ENCODE data around the gene MFAP5.
A peak's percentile ranks its signal among the peaks of the same experiment; 100 is the strongest.

MFAP5 gene

DNA sequence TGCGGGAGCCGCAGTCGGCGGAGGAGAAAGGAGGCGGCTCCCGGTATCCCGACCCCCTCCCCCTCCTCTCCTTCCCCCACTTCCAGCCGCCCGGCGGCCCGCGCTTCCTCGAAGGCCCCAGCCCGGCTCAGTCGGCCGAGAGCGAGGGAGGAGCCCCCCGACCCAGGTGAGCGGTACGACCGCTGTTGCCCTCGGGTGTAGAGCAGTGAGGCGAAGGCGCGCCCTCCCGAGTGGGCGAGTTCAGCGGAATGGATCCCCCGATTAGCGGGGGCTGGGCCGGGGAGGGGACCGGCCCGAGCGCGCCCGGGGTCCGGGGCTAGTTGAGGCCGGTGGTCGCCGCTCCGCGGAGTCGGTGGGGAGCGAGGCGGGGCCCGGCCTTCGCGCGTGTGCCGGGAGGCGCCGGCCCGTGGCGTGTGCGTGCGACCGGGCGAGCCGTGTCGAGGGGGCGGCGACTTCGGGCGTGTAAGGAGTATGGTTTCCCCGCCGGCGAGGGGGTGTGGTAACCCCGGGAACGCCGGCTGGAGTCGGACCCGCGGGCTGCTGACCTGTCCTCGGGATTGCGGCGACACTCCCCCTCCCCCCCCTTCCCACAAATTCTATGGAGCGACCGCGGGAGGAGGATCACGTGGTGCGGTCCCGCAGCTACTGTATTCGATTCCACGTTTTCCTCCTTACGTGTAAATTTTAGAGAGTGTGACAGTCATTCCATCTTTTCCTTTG, 35.7 kb upstream of the MFAP5 start:
- H3K4me3 ChIP-seq (ENCODE audit: low read depth, low read length) = peak overlapping the region; percentile 86
- peak; percentile 38 for DNase-seq (ENCODE audit: low read depth, low spot score)
- TF ChIP-seq, protein P1, sequence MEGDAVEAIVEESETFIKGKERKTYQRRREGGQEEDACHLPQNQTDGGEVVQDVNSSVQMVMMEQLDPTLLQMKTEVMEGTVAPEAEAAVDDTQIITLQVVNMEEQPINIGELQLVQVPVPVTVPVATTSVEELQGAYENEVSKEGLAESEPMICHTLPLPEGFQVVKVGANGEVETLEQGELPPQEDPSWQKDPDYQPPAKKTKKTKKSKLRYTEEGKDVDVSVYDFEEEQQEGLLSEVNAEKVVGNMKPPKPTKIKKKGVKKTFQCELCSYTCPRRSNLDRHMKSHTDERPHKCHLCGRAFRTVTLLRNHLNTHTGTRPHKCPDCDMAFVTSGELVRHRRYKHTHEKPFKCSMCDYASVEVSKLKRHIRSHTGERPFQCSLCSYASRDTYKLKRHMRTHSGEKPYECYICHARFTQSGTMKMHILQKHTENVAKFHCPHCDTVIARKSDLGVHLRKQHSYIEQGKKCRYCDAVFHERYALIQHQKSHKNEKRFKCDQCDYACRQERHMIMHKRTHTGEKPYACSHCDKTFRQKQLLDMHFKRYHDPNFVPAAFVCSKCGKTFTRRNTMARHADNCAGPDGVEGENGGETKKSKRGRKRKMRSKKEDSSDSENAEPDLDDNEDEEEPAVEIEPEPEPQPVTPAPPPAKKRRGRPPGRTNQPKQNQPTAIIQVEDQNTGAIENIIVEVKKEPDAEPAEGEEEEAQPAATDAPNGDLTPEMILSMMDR (IDR thresholded peaks at IDR 0.05; ENCODE audit: low read depth, low read length) = no peak
- in situ Hi-C loops (cut with HindIII; ENCODE audit: low sequenced_read_pairs) = no loop called here

DNA sequence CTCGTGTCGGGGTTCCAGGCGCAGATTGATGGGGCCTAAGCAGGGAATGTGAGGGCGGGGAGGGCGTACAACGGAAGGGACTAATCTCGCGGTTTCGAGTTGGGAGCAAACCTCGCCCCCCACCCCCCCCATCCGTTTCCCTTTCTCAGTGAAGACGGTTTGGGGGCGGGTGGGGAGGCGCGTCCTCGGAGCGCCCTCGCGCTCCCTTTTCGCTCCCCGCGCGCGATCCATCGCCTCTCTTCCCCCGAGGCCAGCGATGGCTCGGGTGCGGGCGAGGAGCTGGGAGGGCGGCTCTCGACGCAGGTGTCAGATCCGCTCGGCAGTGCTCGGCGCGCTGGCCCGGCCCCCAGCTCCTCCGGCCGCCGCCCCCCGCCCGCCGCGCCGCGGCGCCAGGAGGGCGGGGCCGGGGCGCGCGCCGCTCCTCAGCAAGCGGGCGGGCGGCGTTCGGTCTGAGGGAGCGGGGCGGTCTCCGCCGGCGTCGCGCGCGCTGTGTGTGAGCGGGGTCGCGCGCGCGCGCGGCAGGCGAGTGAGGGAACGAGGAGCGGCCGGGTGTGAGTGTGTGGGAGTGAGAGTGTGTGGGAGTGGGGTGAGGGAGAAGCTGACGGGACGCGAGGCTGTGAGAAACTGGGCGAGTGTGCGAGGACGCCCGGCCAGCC, 35.0 kb upstream of the MFAP5 start, which contains the start of gene RIMKLB:
RIMKLB (plus strand) TSS at position 516 of the 656 bp plus-strand sequence. CDS start 15,876 bp downstream, outside the sequence.
- TF ChIP-seq, protein P1 (IDR thresholded peaks at IDR 0.05; ENCODE audit: low read depth, low read length) = no peak
- in situ Hi-C loops (cut with HindIII; ENCODE audit: low sequenced_read_pairs) = no loop called here
- H3K4me3 ChIP-seq (ENCODE audit: low read depth, low read length) = peak within 1 kb of the TSS; percentile 86
- DNase-seq (ENCODE audit: low read depth, low spot score) = peak; percentile 82

DNA sequence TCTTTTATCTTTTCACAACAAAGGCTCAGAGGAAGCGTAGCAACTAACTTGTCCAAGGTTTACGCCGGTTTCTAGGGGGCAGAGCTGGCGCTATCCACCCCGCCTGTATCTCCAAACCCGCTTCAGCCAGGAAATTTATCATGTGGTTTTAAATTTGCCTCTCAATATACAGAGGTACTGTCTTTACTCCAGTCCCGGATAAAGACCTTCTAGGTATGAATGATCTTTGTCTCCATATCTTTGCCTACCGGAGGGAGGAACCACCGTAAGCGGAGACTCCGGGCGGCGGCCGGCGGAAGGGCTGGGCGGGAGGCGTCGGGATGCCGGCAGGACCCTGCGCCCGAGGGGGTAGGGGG, 34.5 kb upstream of the MFAP5 start:
- in situ Hi-C loops (cut with HindIII; ENCODE audit: low sequenced_read_pairs) = no loop called here
- TF ChIP-seq, protein P1 (IDR thresholded peaks at IDR 0.05; ENCODE audit: low read depth, low read length) = no peak
- DNase-seq (ENCODE audit: low read depth, low spot score) = peak; percentile 57
- peak overlapping the region; percentile 86 for H3K4me3 ChIP-seq (ENCODE audit: low read depth, low read length)

DNA sequence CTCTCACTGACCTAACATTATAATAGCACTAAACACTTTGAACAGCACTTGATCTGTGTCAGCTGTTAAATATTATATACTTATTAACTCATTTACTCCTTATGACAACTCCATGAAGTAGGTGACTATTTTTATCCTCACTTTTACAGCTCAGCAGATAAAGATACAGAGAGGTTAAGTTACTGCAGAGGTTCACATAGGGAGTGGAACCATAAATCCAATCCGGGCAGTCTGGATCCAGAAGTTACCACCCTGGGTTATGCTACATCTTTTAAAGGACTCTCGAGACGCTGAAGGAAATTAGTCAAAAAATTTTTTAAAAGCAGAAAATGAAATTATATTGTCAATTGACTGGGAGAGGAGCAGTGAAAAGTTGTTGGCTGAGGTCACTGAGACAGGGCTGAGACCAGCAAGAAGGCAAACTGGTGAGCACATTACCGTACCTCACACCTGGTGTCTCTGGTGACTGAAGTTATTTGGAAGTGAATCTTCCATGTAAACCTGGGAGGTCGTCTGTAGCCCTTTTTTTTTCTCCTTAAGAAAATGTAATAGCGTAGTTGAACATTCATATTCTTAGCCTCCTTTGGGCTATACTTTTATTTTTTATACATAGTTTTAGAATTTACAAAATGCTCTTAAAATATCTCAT, 33.9 kb upstream of the MFAP5 start:
- DNase-seq (ENCODE audit: low read depth, low spot score) = no peak
- TF ChIP-seq, protein P1 (IDR thresholded peaks at IDR 0.05; ENCODE audit: low read depth, low read length) = no peak
- H3K4me3 ChIP-seq (ENCODE audit: low read depth, low read length) = peak overlapping the region; percentile 86
- in situ Hi-C loops (cut with HindIII; ENCODE audit: low sequenced_read_pairs) = no loop called here

DNA sequence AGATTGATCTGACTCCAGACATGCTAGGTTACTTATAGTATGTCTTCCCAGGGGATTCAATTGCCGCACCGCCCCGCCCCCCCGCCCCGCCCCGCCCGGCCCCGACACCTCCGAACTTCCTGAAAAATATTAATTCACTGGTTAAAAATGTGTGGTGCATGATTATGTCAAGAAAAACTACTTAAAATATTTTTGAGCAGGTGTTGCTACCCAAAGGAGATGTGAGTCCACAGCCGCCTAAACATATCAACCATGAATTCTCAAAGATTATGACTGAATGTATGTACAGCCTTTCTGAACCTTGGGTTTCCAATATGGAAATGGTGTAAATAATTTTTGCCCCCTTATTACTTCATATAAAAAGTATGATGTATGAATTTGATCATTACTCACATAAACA, 32.5 kb upstream of the MFAP5 start:
- DNase-seq (ENCODE audit: low read depth, low spot score) = no peak
- in situ Hi-C loops (cut with HindIII; ENCODE audit: low sequenced_read_pairs) = no loop called here
- no peak overlapping the region for H3K4me3 ChIP-seq (ENCODE audit: low read depth, low read length)
- TF ChIP-seq, protein P1 (IDR thresholded peaks at IDR 0.05; ENCODE audit: low read depth, low read length) = no peak

DNA sequence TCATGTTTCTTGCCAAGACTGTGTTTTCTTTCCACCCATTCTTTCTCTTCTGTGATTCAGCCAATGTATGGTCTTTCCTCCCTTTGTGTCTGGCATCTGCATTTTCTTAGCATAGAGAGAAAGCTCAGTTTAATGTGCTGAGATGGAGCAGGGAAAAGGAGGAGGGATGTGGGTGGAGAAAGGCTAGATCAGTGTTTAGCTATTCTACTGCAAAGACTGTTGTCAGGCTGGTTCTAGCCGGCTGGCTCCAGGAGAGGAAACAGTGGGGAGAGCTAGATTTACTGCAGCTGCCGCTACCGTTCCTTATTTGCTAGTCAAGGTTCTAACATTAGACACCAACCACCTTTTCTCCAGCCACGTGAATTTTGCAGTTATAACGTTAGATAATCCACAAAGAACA, 29.9 kb upstream of the MFAP5 start:
- peak; percentile 76 for DNase-seq (ENCODE audit: low read depth, low spot score)
- TF ChIP-seq, protein P1 (IDR thresholded peaks at IDR 0.05; ENCODE audit: low read depth, low read length) = no peak
- no peak overlapping the region for H3K4me3 ChIP-seq (ENCODE audit: low read depth, low read length)
- in situ Hi-C loops (cut with HindIII; ENCODE audit: low sequenced_read_pairs) = no loop called here

Measured in astrocyte of the spinal cord (primary cell).